NCI-H1694 (cell line): ENCODE measurements around the gene B2M.
"Not testable (repeated sequence)": the region's sequence is repeated elsewhere in the genome, so short reads cannot be mapped to it uniquely, and the experiment has no call there.

ENCODE experiments used
- DNase-seq: peaks from one replicate; lab custom pipeline; 2025; lab: John Stamatoyannopoulos, UW

Gene B2M

DNA sequence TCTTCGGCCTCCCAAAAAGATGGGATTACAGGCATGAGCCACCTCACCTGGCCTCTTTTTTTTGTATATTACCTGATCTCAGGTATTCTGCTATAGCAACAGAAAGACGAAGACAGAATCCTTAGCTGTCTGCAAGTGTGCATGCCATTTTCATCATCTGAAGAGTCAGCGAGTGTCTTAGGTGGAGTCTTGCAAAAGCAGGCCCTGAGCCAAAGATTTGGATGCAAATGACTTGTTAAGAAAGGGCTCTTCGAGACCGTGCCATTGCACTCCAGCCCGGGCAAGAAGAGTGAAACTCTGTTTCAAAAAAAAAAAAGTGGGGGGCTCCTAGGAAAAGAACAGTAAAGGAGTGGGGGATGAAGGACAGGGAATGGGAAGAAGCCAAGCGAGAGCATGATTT is 14.8 kb downstream of the B2M start:
- no peak for DNase-seq

DNA sequence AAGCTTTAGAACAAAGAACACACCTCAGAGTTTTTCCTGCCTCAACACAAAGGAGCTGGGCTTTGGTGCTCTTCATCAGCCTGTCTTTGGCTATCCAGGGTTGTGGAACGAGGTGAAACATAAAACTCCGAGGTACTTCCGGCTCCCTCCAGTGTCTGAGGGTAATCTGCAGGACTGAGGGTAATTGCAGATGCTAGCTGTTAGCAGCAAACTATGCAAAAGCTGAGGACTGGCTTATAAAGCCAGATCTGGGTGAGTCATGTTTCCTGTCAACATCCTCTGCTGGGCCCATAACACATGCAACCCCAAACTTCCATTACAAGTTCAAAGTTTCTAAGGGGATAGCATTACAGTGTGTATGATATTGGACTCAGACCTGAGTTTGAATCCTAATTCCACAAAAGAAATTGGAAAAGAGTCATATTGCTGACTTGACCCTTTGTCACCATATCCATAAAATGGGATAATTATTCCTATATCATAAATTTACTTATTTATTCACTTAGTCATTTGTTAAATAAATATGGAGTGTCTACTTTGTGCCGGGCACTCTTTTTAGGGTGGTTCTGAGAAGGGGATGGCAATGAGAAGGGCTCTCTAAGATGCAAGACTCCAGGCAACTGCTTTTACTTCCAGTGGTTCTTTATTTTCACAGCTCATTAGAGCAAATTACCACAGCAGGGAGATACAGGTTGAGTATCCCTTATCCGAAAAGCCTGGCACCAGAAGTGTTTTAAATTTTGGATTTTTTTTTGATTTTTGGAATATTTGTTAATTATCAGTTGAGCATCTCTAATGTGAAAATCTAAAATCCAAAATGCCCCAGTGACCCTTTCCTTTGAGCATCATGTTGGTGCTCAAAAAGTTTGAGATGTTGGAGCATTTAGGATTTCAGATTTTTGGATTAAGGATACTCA is 15.5 kb downstream of the B2M start:
- DNase-seq = no peak

DNA sequence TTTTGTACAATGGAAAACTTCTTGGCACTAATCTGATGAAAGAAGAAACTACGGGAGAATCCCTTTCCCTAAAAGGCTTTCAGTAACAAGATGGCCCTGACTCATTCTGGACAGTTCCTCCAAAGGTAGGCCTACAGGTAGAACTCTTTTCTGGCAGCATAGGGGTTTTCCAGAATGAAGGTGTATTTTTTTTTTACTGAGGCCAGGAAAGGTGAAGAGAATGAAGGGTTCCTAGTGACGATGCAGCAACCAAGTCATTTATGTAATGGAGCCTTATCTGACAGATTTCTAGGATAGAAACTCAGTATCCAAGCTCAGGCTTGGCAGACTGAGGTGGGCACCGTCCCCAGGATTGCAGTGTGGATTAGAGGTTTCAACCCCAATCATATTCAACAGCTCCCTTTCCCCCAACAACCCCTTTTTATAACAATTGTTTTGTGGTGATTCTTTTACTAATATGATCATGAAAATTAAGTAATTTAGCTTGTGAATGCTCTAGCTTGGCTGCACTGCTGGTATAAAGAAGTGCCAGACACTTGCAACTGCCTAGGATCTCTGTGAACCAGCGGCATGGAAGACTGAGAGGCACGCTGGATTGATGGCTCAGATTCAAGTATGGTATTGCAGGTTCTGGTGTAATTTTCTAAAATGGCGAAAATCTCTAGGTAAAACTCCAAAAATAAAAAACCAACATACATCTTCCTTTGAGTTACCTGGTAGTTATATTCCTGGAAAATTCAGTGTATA is 16.3 kb downstream of the B2M start:
- no peak for DNase-seq

DNA sequence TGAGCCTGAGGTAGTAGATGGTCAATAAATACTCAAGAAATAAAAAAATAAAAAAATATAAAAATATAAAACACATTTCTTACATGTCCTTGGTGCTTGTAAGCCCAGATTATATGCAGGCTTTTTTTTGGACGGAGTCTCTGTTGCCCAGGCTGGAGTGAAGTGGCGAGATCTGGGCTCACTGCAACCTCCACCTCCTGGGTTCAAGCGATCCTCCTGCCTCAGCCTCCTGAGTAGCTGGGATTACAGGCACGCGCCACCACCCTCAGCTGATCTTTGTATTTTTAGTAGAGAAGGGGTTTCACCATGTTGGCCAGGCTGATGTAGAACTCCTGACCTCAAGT is 16.9 kb downstream of the B2M start:
- not testable (repeated sequence) for DNase-seq

DNA sequence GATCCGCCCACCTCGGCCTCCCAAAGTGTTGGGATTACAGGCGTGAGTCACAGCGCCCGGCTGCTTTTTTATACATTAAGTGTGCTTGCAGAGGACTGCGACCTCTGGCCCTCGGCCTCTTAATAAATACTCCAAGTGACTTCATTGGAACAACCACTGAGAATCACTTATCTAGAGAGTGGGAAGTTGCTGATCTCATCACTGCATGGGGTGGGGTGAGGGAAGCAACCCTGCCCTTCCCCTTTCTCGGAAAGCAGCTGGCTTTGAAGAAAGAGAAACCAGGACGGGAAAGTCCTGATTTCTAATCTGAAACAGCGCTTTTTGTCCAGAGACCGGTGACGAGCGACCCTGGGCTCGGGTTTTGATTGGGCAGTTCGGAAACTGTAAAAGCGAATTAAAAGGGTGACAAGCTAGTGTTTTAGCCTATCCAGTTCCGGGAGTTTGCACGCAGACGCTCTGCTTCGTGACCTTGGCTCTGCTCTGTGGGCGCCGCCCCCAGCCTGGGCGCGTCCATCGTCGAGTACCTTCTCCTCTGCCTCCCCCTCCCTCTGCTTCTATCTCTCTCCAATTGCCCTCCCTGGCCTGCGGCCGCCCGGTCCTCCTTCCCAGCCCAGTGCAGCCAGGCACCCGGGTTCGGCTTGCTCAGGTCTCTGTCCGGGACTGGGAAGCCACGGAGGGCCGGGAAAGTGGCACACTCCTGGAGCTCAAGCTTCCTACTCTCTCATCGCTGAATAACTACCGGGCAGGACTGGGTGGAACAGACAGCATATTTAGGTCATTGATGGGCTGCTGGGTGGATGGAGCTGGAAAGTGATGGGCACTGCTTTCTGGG is 17.5 kb downstream of the B2M start:
- peak; percentile 89 for DNase-seq

DNA sequence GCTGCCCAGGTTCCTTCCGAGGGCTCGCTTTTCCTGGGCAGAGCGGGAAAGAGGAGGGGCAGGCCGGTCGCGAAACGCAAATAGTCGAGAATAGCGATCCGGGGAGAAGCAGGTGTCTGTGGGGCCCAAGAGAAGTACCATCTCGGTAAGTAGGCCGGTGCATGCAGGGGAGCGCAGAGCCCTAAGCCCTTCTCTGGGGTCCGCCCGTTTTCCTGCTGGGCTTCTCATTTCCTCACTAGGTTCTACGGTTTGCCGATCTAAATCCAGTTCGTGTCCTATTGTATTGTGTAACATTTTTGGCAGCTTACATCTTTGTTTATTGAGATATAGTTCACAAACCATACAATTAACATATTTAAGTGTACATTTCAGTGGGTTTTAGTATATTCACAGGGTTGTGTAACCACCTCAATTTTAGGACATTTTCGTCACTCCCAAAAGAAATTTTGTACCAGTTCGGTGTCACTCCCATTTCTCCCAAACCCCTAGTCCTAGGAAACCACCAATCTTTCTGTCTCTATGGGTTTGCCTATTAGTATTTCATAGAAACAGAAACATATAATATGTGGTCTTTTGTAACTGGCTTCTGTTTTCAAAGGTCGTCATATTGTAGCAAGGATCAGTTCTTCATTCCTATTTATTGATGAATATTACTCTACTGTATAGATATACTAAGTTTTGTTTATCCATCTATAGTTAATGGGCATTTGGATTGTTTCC is 18.3 kb downstream of the B2M start:
- no peak for DNase-seq

DNA sequence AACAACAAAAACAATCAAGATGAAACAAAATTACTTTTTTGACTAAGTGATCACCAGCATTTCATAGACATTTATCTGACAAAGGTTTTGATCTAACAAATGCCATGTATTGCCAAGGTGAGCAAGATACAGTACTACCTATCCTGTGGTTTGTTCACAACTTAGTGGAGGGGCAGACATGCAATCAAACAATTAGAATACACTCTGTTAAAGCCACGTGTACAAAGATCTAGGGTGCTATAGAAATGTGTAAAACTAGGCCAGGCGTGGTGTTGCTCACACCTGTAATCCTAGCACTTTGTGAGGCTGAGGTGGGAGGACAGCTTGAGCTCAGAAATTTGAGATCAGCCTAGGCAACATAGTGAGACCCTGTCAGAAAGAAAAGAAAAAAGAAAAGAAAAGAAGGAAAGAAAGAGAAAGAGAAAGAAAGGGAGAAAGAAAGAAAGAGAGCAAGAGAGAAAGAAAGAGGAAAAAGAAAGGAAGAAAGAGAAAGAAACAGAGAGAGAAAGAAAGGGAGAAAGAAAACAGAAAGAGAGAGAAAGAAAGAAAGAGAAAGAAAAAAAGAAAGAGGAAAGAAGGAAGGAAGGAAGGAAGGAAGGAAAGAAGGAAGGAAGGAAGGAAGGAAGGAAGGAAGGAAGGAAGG is 23.6 kb downstream of the B2M start:
- no peak for DNase-seq

DNA sequence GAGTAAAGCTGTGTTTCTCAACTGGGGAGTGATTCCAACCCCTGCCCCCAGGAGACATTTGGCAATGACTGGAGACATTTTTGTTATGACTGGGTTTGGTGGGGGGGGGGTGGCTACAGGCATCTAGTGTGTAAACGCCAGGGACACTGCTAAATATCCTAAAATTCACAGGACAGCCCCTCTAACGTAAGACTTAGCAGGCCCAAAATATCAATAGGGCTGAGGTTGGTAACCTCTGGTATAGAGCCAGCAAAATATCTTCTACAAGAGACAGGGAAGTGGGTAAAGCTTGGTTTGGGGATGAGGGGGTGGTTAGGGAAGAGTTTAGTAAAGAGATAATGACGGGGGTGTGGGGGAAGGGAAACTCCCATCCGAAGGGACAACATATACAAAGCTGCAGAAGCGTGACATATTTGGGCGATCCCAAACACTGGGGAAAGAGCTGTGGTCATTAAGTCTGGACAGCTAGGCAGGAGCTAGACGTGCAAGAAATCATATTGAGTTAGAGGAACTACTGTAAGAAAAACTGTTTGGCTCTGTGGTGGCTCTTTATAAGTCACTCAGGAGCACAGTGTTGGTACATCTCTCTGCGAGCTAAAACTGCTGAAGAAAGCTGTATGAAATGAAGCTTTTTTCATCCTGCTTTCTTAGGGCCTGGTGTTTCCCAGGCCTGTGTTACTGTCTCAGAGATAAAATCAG is 24.3 kb downstream of the B2M start:
- no peak for DNase-seq

DNA sequence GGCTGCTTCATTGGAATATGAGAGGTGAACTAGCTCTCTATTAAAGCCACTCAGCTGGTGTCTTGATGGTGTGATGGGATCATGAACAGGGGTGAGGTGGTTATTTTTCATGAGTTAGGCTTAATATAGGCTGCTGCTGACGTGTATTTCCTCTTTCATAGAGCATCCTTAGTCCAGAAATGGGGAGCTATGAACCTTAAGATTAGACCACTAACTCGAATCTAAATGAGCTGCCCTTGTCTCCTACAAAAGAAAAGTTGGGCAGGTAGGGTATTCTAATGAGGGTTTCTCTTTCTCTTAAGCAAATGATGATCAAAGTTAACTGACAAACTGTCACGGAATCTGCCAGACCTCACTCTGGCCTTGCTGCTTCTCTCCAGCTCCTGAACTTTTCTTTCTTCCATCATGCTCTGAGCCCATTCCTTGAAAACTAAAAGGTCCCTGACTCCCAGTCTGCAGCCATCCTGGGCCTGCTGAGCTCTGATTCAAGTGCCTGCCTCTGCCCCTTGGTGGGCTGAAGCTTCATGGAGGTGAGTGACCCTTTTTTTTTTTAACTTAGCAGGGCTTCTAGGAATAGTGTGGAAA is 25.0 kb downstream of the B2M start, which contains the start of gene TRIM69:
Gene TRIM69 (plus strand): TSS at position 348 of the 585 bp plus-strand sequence. CDS start 177 bp downstream, at position 525.
- no peak for DNase-seq

DNA sequence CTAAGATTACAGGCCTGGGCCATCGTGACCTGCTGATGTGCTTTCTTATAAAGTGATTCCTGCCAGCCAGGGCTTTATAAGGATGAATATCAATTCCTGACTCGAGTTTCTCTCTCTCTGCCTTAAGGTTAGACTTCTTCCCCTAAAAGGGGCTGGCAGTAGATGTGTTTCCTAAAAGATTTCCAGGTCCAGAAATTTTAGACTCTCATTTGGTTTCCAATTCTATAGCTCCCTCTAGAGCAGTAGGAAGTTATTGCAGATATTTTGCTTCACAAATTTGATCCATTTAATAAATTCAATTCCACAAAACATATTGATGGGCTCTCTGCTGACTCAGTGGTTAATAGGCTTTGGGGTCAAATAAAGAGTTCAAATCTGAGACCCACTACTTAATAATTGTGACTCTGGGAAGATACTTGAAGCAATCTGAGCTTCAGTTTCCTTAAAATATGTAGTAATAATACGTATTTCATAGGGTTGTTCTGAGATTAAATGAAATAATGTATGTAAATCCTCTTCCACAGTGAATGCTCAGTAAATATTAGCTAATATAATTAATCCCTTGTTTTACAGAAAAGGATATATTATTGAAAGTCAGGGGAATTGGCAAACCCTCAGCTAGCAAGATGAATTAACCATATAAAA is 27.1 kb downstream of the B2M start:
- peak; percentile 38 for DNase-seq

DNA sequence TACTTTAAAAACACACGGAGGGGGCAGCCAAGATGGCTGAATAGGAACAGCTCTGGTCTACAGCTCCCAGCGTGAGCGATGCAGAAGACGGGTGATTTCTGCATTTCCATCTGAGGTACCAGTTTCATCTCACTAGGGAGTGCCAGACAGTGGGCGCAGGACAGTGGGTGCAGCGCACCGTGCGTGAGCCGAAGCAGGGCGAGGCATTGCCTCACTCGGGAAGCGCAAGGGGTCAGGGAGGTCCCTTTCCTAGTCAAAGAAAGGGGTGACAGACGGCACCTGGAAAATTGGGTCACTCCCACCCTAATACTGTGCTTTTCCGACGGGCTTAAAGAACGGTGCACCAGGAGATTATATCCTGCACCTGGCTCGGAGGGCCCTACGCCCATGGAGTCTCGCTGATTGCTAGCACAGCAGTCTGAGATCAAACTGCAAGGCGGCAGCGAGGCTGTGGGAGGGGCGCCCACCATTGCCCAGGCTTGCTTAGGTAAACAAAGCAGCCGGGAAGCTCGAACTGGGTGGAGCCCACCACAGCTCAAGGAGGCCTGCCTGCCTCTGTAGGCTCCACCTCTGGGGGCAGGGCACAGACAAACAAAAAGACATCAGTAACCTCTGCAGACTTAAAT is 28.0 kb downstream of the B2M start:
- DNase-seq = not testable (repeated sequence)

DNA sequence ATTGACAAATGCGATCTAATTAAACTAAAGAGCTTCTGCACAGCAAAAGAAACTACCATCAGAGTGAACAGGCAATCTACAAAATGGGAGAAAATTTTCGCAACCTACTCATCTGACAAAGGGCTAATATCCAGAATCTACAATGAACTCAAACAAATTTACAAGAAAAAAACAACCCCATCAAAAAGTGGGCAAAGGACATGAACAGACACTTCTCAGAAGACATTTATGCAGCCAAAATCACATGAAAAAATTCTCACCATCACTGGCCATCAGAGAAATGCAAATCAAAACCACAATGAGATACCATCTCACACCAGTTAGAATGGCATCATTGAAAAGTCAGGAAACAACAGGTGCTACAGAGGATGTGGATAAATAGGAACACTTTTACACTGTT is 32.1 kb downstream of the B2M start:
- DNase-seq = not testable (repeated sequence)

DNA sequence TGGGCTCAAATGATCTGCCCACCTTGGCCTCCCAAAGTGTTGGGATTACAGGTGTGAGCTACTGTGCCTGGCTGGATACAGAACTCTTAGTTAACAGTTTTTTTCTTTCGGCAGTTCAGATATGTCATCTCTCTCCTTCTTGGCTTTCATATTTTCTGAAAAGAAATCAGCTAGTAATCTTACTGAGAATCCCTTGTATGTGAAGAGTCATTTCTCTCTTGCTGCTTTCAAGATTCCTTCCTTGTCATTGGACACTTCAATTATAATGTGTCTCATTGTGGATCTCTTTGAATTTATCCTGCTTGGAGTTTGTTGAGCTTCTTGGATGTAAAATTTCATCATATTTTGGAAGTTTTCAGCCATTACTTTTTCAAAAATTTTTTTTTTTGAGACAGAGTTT is 42.0 kb downstream of the B2M start:
- DNase-seq = no peak

DNA sequence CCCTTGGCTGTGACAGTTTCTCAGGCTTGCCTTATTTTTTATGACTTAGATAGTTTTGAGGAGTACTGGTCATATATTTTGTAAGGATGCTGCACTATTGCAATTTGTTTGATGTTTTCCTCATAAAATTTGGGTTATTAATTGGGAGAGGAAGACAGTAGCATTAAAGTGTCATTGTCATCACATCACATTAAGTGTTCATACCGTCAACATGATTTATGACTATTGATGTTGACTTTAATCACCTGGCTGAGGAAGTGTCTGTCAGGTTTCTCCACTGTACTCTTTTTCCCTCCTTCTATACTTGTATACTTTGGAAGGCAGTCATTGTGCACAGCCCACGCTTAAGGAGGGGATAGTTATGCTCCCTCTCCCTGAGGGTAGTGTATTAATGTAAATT is 51.9 kb downstream of the B2M start:
- DNase-seq = no peak

DNA sequence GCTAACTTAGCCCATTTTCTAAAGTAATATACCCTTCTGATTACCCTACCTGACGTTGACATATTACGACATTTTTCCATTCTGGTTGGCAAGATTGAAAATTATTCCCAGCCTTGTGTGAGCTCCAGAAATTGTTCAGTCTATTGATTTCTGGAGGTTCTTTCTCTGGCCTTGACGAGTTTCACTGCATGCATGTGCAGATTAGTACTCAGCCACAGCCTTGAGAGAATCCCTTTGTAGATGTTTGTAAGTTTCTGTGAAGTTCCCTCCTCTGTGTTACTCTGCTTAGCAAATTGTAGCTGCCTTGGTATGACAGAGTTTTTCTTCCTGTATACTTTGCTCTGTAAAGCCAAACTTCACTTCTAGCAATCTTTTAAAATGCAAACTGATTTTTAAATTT is 52.5 kb downstream of the B2M start:
- no peak for DNase-seq

DNA sequence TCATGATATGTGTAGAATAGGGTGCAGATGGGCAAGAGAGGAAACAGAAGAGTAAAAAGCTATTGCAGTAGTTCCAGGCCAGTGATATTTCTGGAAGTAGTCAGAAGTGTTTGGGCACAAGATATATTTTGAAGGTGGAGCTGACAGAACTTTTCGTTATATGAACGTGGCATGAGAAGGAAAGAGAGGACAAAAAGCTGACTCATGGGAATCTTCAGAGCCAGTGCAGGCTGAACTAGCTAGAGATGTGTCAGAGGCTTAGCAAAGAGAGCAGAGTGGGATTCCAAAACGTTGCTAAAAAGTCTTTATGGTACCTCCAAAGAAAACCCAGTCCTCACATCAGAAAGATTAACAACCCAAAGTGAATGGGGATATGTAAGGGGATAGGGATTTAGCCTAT is 53.7 kb downstream of the B2M start:
- DNase-seq = no peak
